CD8-positive, alpha-beta memory T cell (primary cell): ENCODE measurements around the gene PTPRC. TPM values are rescaled to one million over a fixed set of nuclear protein-coding genes. Genes with fewer than 3 reads are reported as not detected.

Source experiments
- CTCF ChIA-PET: fragments of 350-600 bp; sonication (Branson Sonifier 250); formaldehyde crosslinking; loops from one replicate; lab custom pipeline; 2021; ENCODE audit warnings: antibody characterized with exemption; lab: Charles Lee
- POLR2A ChIA-PET: fragments of 350-600 bp; sonication (Branson Sonifier 250); formaldehyde crosslinking; loops from one replicate; lab custom pipeline; 2021; ENCODE audit warnings: antibody characterized with exemption; lab: Charles Lee
- DNase-seq, 5 donors: peaks; one replicate each; pipeline versions ENCODE4 v3.0.0 to v3.0.0-alpha.2; 2020 to 2022; ENCODE audit warnings: mixed read lengths in 1 of 5
- H3K27ac ChIP-seq: one replicate; pipeline ENCODE4 v1.7.0; 2013; ENCODE audit warnings: low read depth, mild to moderate bottlenecking, low read length, moderate library complexity
- H3K27me3 ChIP-seq: 2 replicates; pipeline ENCODE4 v1.7.0; 2013; ENCODE audit warnings: low read length, mild to moderate bottlenecking; ENCODE audit not compliant: insufficient read depth, poor library complexity, severe bottlenecking
- H3K36me3 ChIP-seq: 2 replicates; pipeline ENCODE4 v1.7.0; 2013; ENCODE audit warnings: mild to moderate bottlenecking, low read length, moderate library complexity; ENCODE audit not compliant: insufficient read depth
- H3K4me1 ChIP-seq: 2 replicates; pipeline ENCODE4 v1.7.0; 2013; ENCODE audit warnings: mild to moderate bottlenecking, low read length, moderate library complexity; ENCODE audit not compliant: insufficient read depth
- H3K4me3 ChIP-seq: 2 replicates; pipeline ENCODE4 v1.7.0; 2013; ENCODE audit warnings: mild to moderate bottlenecking, low read length
- H3K9me3 ChIP-seq: 2 replicates; pipeline ENCODE4 v1.7.0; 2013; ENCODE audit warnings: mild to moderate bottlenecking, low read length
- H3K27ac Mint-ChIP-seq, 8 donors: one replicate each; pipeline ENCODE4 v1.8.0; 2020 to 2021; ENCODE audit warnings: mixed read lengths in 8 of 8, mild to moderate bottlenecking in 6 of 8, inconsistent platforms in 3 of 8, moderate library complexity in 3 of 8
- H3K27me3 Mint-ChIP-seq, 2 donors: one replicate each; pipeline ENCODE4 v1.8.0; 2020 to 2021; ENCODE audit warnings: mixed read lengths in 2 of 2, mild to moderate bottlenecking in 1 of 2, moderate library complexity in 1 of 2
- H3K36me3 Mint-ChIP-seq, 3 donors: one replicate each; pipeline ENCODE4 v1.8.0; 2020 to 2021; ENCODE audit warnings: mixed read lengths in 3 of 3, inconsistent platforms in 1 of 3, mild to moderate bottlenecking in 1 of 3
- H3K4me1 Mint-ChIP-seq, 3 donors: one replicate each; pipeline ENCODE4 v1.8.0; 2020 to 2021; ENCODE audit warnings: mixed read lengths in 3 of 3, inconsistent platforms in 1 of 3, mild to moderate bottlenecking in 1 of 3
- H3K4me3 Mint-ChIP-seq, 7 donors: one replicate each; pipeline ENCODE4 v1.8.0; 2020 to 2021; ENCODE audit warnings: mixed read lengths in 7 of 7, mild to moderate bottlenecking in 6 of 7, moderate library complexity in 4 of 7, inconsistent platforms in 2 of 7
- H3K9me3 Mint-ChIP-seq, 5 donors: one replicate each; pipeline ENCODE4 v1.8.0; 2020 to 2022; ENCODE audit warnings: mixed read lengths in 5 of 5, mild to moderate bottlenecking in 3 of 5, moderate library complexity in 2 of 5, inconsistent platforms in 1 of 5
- polyA plus RNA-seq: library from polyadenylated mRNA; unstranded; fragments of 300-500 nt; fragmentation: Illumina TruSeq; gene quantifications from one replicate; pipeline ENCODE4 v1.2.3, GENCODE V29; 2021
- total RNA-seq, 2 experiments: library from RNA; stranded (reverse); gene quantifications; one replicate each; pipeline ENCODE4 v1.2.3, GENCODE V29; 2021

Gene PTPRC, protein sequence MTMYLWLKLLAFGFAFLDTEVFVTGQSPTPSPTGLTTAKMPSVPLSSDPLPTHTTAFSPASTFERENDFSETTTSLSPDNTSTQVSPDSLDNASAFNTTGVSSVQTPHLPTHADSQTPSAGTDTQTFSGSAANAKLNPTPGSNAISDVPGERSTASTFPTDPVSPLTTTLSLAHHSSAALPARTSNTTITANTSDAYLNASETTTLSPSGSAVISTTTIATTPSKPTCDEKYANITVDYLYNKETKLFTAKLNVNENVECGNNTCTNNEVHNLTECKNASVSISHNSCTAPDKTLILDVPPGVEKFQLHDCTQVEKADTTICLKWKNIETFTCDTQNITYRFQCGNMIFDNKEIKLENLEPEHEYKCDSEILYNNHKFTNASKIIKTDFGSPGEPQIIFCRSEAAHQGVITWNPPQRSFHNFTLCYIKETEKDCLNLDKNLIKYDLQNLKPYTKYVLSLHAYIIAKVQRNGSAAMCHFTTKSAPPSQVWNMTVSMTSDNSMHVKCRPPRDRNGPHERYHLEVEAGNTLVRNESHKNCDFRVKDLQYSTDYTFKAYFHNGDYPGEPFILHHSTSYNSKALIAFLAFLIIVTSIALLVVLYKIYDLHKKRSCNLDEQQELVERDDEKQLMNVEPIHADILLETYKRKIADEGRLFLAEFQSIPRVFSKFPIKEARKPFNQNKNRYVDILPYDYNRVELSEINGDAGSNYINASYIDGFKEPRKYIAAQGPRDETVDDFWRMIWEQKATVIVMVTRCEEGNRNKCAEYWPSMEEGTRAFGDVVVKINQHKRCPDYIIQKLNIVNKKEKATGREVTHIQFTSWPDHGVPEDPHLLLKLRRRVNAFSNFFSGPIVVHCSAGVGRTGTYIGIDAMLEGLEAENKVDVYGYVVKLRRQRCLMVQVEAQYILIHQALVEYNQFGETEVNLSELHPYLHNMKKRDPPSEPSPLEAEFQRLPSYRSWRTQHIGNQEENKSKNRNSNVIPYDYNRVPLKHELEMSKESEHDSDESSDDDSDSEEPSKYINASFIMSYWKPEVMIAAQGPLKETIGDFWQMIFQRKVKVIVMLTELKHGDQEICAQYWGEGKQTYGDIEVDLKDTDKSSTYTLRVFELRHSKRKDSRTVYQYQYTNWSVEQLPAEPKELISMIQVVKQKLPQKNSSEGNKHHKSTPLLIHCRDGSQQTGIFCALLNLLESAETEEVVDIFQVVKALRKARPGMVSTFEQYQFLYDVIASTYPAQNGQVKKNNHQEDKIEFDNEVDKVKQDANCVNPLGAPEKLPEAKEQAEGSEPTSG (N-terminal part only)
- total RNA-seq, result 100 to 1,000 TPM; 311 to 319 TPM
- polyA plus RNA-seq, result 1,381 TPM

GRCh38 chr1:198638894-198639635 is at the start of gene PTPRC:
TSS of gene PTPRC (plus strand) at chr1:198639040. CDS start at chr1:198639269, 229 bp downstream.
- Mint-ChIP-seq H3K27ac (peak within 1 kb of the TSS; percentile 82 to 99 (median 94)), H3K9me3 (no peaks in the 10 kb centered on the region), H3K4me3 (peak within 1 kb of the TSS; percentile 85 to 97 (median 89)), H3K36me3 (peaks cover 16 to 41% (median 26%) of the 10 kb centered on the region in 3 donors), H3K27me3 (no peaks in the 10 kb centered on the region), H3K4me1 (peaks cover 49 to 62% (median 49%) of the 10 kb centered on the region in 3 donors)
- DNase-seq, result peak in 2 of 5 donors; percentile 57 to 69
- Histone ChIP-seq H3K4me1 (peaks cover 52% of the 10 kb centered on the region), H3K27me3 (no peaks in the 10 kb centered on the region), H3K4me3 (peak within 1 kb of the TSS; percentile 70), H3K27ac (peak within 1 kb of the TSS; percentile 91), H3K9me3 (no peaks in the 10 kb centered on the region), H3K36me3 (peaks cover 20% of the 10 kb centered on the region)
- CTCF ChIA-PET, result interaction anchor here (1.4 to 3.3 kb wide), 2 partner anchors 18 to 120 kb away, joined by 4 to 30 read pairs; no protein-coding TSS in a partner anchor
- POLR2A ChIA-PET, result interaction anchor here (0.8 to 7.3 kb wide), 7 partner anchors 11 to 82 kb away, joined by 3 to 78 read pairs (median 5); no protein-coding TSS in a partner anchor

DNA sequence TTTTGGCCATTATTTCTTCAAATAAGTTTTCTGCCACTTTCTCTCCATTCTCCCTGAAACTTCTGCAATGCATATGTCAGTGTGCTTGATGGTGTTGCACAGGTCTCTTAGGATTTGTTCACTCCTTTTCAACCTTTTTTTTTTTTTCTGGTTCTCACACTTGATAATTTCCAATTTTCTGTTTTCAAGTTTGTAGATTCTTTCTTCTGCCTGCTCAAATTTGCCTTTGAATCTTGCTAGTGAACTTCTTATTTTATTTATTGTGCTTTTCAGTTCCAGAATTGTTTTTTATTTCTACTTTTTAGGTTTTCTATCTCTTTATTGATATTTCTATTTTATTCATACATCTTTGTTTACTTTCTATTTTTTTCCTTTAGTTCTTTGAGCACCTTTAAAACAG is 48.4 kb upstream of the PTPRC start:
- Histone ChIP-seq H3K36me3 (no peaks in the 10 kb centered on the region), H3K4me1 (no peaks in the 10 kb centered on the region), H3K27ac (no peak overlapping the region), H3K27me3 (no peaks in the 10 kb centered on the region), H3K4me3 (no peak overlapping the region), H3K9me3 (peaks cover 6% of the 10 kb centered on the region)
- Mint-ChIP-seq H3K4me3 (no peak overlapping the region), H3K36me3 (peaks cover 2 to 50% (median 2%) of the 10 kb centered on the region in 3 donors), H3K4me1 (peaks cover 9 to 14% (median 12%) of the 10 kb centered on the region in 3 donors), H3K9me3 (peaks cover 9 to 23% (median 16%) of the 10 kb centered on the region in 5 donors), H3K27me3 (peaks cover 0 to 1% of the 10 kb centered on the region in 2 donors), H3K27ac (no peak overlapping the region)
- DNase-seq, result no peak
- CTCF ChIA-PET, result no interaction called here
- POLR2A ChIA-PET, result no interaction called here

- peaks cover 48% of the 10 kb centered on the region for H3K4me1 ChIP-seq
- H3K27ac ChIP-seq, result no peak overlapping the region
These were observed 43.1 kb upstream of the PTPRC start for GRCh38 chr1:198595765-198596164.

DNA sequence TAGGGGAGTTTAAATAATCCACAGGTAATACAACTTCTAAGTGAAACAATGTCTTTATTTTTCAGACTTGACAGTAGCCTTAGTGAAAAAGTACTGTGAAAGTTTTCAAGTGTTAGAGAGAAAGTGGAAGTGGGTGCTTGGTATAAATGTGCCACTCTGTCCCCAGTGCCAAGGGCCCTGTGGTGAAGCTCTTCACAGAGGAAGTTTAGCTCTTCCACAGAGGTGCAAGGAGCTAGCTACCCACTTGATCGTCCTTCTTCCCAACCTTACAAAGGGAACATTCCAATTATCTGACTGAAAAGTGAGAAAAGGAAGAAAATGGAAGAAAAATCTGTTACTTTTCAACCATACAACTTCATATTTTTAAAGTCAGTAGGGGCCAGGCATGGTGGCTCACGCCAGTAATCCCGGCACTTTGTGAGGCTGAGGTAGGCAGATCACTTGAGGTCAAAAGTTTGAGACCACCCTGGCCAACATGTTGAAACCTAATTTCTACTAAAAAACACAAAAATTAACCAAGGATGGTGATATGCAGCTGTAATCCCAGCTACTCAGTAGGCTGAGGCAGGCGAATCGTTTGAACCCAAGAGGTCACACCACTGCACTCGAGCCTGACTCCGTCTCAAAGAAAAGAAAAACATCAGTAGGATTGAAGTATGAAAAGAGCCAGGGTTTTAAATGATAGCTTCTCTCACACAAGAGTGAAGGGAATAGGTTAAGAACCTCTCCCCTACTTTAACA is 41.0 kb upstream of the PTPRC start:
- POLR2A ChIA-PET, result interaction anchor here (1.0 to 1.4 kb wide), 4 partner anchors 8 to 24 kb away, joined by 3 to 5 read pairs (median 4); no protein-coding TSS in a partner anchor

More at GRCh38 chr1:198595765-198596164, 43.1 kb upstream of the PTPRC start:
- H3K27me3 Mint-ChIP-seq, result no peaks in the 10 kb centered on the region
- no peaks in the 10 kb centered on the region for H3K27me3 ChIP-seq
- no peak overlapping the region for H3K4me3 ChIP-seq
- H3K27ac Mint-ChIP-seq, result no peak overlapping the region
- no peaks in the 10 kb centered on the region for H3K36me3 ChIP-seq
- H3K4me1 Mint-ChIP-seq, result peaks cover 52 to 63% (median 59%) of the 10 kb centered on the region in 3 donors
- peaks cover 2 to 29% (median 3%) of the 10 kb centered on the region in 3 donors for H3K36me3 Mint-ChIP-seq
- ChIA-PET POLR2A (interaction anchor here (1.6 kb wide), 1 partner anchor 15 kb away, joined by 4 read pairs; no protein-coding TSS in a partner anchor), CTCF (interaction anchor here (0.8 to 1.6 kb wide), 2 partner anchors 10 to 15 kb away, joined by 3 read pairs; no protein-coding TSS in a partner anchor)
- H3K9me3 Mint-ChIP-seq, result peaks cover under 1 to 5% (median 3%) of the 10 kb centered on the region in 5 donors
- H3K4me3 Mint-ChIP-seq, result no peak overlapping the region
- H3K9me3 ChIP-seq, result no peaks in the 10 kb centered on the region
- DNase-seq, result no peak

GRCh38 chr1:198598796-198599321 is 40.0 kb upstream of the PTPRC start:
- no peaks in the 10 kb centered on the region for H3K36me3 ChIP-seq
- H3K4me1 ChIP-seq, result peaks cover 67% of the 10 kb centered on the region
- peak overlapping the region; percentile 58 to 97 (median 89) for H3K27ac Mint-ChIP-seq
- H3K4me1 Mint-ChIP-seq, result peaks cover 66 to 90% (median 83%) of the 10 kb centered on the region in 3 donors
- no peaks in the 10 kb centered on the region for H3K9me3 ChIP-seq
- no peaks in the 10 kb centered on the region for H3K27me3 Mint-ChIP-seq
- ChIA-PET POLR2A (interaction anchor here (1.0 to 1.4 kb wide), 4 partner anchors 9 to 23 kb away, joined by 3 to 5 read pairs (median 4); no protein-coding TSS in a partner anchor), CTCF (interaction anchor here (1.2 to 1.4 kb wide), 2 partner anchors 23 to 39 kb away, joined by 3 to 5 read pairs; no protein-coding TSS in a partner anchor)
- peaks cover 2 to 39% (median 3%) of the 10 kb centered on the region in 3 donors for H3K36me3 Mint-ChIP-seq
- H3K4me3 Mint-ChIP-seq, result peak overlapping the region in 6 of 7 donors; percentile 2 to 88 (median 73)
- peaks cover 0 to 6% (median 0%) of the 10 kb centered on the region in 5 donors for H3K9me3 Mint-ChIP-seq
- H3K27ac ChIP-seq, result no peak overlapping the region
- H3K27me3 ChIP-seq, result no peaks in the 10 kb centered on the region
- DNase-seq, result no peak
- peak overlapping the region; percentile 4 for H3K4me3 ChIP-seq

More for the DNA sequence above, 41.0 kb upstream of the PTPRC start:
- no peak for DNase-seq
- CTCF ChIA-PET, result interaction anchor here (1.2 kb wide), 1 partner anchor 24 kb away, joined by 5 read pairs; no protein-coding TSS in a partner anchor
- peak overlapping the region; percentile 77 to 97 (median 89) for H3K27ac Mint-ChIP-seq
- peaks cover 2 to 36% (median 3%) of the 10 kb centered on the region in 3 donors for H3K36me3 Mint-ChIP-seq
- H3K4me1 Mint-ChIP-seq, result peaks cover 66 to 84% (median 80%) of the 10 kb centered on the region in 3 donors
- Histone ChIP-seq H3K36me3 (no peaks in the 10 kb centered on the region), H3K27ac (peak overlapping the region; percentile 13), H3K4me1 (peaks cover 63% of the 10 kb centered on the region), H3K4me3 (peak overlapping the region; percentile 21), H3K9me3 (no peaks in the 10 kb centered on the region), H3K27me3 (no peaks in the 10 kb centered on the region)
- peaks cover 0 to 7% (median 0%) of the 10 kb centered on the region in 5 donors for H3K9me3 Mint-ChIP-seq
- H3K27me3 Mint-ChIP-seq, result no peaks in the 10 kb centered on the region
- H3K4me3 Mint-ChIP-seq, result peak overlapping the region; percentile 58 to 88 (median 76)

- H3K4me3 ChIP-seq, result no peak overlapping the region
- ChIA-PET CTCF (interaction anchor here (1.4 kb wide), 1 partner anchor 39 kb away, joined by 3 read pairs; no protein-coding TSS in a partner anchor), POLR2A (no interaction called here)
- no peaks in the 10 kb centered on the region for H3K27me3 ChIP-seq
- peaks cover 76% of the 10 kb centered on the region for H3K4me1 ChIP-seq
- no peak overlapping the region for H3K27ac ChIP-seq
- peaks cover 0 to 6% (median 0%) of the 10 kb centered on the region in 5 donors for H3K9me3 Mint-ChIP-seq
- H3K4me1 Mint-ChIP-seq, result peaks cover 69 to 93% (median 89%) of the 10 kb centered on the region in 3 donors
- H3K4me3 Mint-ChIP-seq, result peak overlapping the region in 2 of 7 donors; percentile 60 to 76
- no peaks in the 10 kb centered on the region for H3K36me3 ChIP-seq
- H3K27ac Mint-ChIP-seq, result peak overlapping the region in 2 of 8 donors; percentile 58 to 89
- H3K27me3 Mint-ChIP-seq, result no peaks in the 10 kb centered on the region
- no peaks in the 10 kb centered on the region for H3K9me3 ChIP-seq
- peaks cover 2 to 33% (median 3%) of the 10 kb centered on the region in 3 donors for H3K36me3 Mint-ChIP-seq
- DNase-seq, result no peak
These were observed 39.1 kb upstream of the PTPRC start for GRCh38 chr1:198599749-198600148.
